GM19351 (cell line): ENCODE results near the gene MT1M.
"Not testable (repeated sequence)": the region's sequence is repeated elsewhere in the genome, so short reads cannot be mapped to it uniquely, and the experiment has no call there.

Source experiments
- ATAC-seq: cut with Tn5 transposase; IDR thresholded peaks from one replicate; pipeline ENCODE4 v1.9.1; 2021; ENCODE audit warnings: mild to moderate bottlenecking, moderate library complexity; ENCODE audit not compliant: unreplicated experiment

MT1M gene

DNA sequence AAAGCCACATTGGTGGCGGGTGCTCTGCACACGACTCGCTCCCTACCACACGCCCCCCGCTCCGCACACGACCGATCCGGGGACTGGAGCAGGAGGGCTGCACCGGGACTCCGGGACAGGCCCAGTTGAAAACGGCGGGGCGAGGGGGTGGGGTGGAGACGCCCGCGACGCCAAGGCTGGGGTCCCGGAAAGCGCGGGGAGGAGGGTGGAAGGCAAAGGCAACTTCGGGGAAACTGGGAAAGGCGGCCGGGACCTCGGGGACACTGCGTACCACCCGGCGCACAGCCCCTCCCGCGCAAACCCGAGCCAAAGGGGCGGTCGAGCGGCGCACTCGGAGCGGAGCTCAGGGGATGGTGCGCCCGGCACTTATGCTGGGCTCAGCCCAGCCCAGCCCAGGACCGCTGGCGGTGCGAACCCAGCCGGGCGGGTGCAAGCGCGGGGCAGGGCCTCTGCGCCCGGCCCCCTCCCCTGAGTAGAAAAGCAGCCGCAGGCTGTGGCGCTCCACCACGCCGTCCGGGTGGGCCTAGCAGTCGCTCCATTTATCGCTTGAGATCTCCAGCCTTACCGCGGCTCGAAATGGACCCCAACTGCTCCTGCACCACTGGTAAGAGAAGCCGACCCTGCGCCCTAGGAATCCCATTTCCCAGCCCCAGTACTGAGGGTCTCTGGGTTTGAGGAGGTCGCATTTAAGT lies at the start of gene MT1M:
TSS of gene MT1M (plus strand) at position 504 of the 692 bp plus-strand sequence. CDS start at position 577, 73 bp downstream.
- no peak for ATAC-seq

DNA sequence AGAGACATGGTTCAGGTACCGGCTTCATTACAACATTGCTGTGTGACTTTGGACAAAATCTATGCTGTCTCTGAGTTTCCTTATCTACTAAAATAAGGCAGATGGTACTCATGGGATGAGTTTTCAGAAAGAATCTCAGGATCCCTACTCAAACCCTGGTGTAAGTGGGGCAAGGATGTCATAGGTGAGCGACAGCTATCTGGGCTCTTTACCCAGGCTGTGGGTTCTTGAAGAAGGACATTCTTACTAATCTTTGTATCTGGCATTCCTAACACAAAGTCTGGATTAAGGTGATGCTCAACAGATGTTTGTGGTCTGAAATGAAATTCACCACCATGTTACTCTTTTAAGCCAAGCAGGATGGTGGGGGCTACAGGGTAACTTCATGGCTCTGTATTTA lies 49.5 kb upstream of the MT1M start:
- not testable (repeated sequence) for ATAC-seq

DNA sequence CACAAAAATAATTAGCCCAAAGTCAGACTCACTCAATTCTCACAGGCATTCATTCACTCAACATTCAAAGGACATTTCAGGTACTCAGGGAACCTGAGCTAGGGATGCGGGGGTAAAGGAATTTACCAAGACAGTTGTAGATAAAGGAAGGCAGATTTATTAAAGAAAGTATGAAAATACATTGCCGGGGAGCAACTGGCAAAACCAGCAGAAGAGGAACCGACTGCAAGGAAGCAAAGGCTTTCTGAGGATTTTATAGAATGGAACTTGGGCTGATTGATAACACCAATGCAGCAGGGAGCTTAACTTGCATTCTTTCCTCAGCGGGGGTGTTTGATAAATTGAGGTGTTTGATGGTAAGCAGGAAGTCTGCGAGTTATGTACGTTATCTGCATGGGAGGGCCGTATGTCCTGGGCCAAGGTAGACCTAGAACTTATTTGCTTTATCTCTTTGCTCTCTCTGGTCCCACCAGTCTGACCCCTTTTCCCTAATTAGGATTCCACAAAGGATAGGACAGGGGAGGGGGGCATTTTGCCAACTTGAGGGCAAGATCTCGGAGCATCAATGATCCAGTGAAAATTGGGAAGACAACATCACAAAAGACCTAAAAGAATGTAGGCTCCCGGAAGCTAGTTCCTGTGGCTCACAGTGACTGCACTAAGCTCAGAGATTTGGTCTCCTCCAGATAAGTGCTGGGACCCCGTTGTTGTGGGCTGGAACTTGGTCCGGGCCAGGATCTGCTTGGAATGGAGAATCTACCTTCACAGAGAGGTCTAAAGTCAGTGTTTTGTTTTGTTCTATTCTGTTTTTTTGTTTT lies 48.9 kb upstream of the MT1M start:
- ATAC-seq: no peak

DNA sequence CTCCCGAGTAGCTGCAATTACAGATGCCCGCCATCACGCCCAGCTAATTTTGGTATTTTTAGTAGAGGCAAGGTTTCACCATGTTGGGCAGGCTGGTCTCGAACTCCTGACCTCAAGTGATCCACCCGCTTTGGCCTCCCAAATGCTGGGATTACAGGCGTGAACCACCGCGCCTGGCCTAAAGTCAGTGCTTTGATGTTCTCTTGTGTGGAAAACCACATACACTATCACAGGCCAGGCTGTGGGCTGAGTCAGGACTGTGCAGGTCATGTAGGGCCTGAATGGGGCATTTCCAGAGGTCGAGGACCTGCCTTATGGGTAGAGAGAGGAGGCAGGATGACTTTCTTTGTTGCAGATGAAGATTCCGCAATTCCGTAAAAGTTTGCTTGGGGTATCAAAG lies 48.2 kb upstream of the MT1M start:
- no peak for ATAC-seq

DNA sequence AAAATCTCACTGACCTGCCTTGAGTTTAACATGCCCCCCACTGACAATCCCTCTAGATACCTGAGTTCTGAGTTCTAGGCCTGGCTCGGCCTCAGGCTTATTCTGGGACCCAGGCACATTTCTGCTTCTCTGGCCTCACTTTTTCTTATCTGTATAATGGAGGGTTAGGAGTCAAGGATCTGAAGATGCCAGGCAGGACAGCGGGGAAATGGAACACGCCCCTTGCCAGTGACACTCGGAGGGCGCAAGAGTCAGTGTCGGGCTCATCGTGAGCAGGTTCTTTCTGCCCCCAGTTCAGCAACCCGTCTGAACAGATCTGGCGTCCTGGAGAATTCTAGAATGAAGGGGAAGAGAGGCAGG lies 43.7 kb upstream of the MT1M start:
- ATAC-seq: no peak

DNA sequence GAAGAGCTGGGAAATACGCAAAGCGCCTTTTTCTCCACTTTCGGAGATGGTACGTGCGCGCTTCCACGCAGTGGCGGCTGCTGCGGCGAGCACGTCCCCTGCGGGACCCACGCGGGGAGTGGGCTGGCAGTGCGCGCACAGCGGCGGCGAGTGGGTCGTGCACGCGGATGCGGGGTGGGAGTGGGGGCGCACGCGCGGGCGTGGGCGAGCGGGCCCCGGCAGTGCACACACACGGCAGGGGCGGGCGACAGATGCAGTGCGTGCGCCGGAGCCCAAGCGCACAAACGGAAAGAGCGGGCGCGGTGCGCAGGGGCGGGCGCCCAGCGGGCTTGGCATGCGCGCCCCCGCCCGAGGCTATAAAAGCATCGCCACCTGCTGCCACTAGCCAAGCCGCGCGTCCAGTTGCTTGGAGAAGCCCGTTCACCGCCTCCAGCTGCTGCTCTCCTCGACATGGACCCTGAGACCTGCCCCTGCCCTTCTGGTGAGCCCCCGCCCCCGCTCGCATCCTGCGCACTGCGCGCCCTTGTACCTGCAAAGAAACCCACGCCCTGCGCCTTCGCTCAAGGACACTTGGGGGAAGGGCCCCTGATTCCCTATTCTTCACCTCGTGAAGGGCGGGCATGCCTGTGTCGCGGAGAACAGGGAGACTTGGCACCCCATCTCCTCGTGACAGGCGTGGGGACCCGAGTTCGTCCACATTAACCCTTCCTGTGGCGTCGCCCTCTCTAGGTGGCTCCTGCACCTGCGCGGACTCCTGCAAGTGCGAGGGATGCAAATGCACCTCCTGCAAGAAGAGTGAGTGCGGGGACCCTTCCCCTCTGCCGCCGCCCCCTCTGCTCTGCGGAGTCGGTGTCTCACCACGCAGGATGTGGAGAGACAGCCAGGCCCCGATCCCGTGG lies 43.1 kb upstream of the MT1M start, which contains the start of gene MT3:
TSS of gene MT3 (plus strand) at position 388 of the 899 bp plus-strand sequence. CDS start at position 451, 63 bp downstream.
- no peak for ATAC-seq

DNA sequence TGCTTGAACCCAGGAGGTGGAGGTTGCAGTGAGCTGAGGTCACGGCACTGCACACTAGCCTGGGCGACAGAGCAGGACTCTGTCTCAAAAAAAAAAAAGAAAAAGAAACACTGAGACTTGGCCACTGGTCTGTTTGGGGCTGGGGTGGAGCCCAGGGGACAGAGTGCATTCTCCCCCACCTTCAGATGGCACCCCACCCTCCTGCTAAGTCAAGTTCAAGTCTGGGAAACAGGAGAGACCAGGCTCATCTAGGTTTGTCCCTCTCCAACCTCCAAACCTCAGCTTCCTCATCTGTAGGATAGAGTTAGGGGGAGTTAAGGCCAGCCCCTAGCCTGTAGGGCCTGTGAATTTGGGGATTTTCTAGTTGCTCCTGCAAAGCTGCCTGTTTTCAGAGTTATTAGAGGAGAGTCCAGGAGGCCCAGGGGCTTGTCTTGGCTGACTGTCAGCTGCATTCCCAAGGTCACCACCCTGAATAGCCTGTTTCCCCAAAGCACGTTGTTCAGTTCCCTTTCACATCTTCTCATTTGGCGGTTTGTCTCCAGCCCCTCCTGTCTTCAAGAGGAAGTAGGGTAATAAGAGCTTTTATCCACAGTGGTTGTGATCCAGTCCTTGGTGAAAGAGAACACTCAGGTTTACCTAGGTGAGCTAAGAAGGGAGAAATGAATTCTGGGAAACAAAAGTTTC lies 40.9 kb upstream of the MT1M start:
- ATAC-seq: no peak

DNA sequence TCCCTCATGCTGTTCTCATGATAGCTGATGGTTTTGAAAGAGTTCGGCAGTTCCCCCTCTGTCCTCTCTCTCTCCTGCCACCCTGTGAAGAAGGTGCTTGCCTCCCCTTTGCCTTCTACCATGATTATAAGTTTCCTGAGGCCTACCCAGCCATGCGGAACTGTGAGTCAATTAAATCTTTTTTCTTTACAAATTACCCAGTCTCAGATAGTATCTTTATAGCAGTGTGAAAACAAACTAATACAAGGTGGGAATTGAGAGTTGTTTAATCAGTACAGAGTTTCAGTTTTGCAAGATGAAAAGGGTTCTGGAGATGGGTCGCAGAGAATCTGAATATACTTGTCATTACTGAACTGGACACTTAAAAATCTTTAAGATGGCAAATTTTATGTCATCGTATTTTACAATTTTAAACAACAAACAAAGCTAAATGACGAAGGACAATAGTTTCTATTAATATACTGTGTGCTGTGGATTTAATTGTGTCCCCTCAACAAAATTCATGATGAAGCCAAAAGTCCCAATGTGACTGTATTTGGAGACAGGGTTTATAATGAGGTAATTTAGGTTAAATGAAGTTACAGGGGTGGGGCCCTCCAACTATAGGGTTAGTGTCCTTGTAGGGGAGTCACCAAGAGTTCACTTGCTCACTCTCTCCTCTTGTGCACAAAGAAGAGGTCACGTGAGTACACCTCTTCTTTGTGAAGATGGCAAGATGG lies 38.7 kb upstream of the MT1M start:
- ATAC-seq: no peak

DNA sequence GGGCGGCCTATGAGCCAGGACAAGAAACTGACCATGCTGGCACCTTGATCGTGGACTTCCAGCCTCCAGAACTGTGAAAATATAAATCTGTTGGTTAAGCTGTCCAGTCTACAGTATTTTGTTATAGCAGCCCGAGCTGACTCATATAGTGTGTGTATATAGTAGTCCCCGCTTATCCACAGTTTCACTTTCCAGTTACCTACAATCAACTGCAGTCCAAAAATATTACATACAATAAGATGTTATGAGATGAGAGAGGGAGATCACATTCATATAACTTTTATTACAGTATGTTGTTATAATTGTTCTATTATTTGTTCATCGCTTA lies 38.2 kb upstream of the MT1M start:
- no peak for ATAC-seq

DNA sequence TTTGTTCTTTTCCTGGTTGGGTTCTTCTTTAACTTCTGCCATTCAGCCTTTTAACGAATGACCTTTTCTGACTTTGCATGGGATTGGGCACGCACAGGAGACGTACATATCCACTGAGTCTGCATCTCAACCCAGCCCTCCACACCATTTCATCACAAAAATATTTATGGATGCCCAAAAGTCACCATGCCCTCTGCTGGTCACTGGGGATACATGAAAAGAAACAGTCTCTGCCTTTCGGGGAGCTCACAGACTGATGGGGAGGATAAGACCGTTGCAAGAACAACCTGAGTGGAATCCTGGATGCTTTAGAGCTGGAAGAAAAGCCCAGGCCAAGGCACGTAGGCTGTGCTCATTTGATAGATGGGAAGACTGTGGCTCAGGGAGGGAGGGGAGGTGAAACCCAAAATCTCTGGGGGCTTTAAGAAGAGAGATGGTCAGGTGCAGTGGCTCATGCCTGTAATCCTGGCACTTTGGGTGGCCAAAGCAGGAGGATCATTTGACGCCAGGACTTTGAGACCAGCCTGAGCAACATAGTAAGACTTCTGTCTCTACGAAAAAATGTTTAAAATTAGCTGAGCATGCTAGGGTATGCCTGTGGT lies 32.0 kb upstream of the MT1M start:
- no peak for ATAC-seq

DNA sequence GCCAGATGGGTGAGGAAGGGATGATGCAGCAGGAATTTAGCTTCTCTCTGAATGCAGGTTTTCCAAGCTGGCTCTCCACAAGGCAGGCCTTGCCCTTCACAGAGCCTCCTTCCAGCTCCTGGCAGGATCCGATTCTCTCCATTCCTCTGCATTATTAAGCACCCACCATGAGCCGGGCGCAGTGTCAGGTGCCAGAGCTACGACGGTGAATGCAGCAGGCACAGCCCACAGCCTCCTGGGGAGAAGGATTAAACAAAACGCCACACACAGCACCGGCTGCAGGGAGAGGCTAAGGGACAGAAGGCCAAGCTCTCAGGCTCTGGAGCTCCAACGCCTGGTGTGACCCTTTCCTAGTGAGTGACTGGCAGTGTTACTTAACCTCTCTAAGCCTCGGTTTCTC lies 31.1 kb upstream of the MT1M start:
- no peak for ATAC-seq

DNA sequence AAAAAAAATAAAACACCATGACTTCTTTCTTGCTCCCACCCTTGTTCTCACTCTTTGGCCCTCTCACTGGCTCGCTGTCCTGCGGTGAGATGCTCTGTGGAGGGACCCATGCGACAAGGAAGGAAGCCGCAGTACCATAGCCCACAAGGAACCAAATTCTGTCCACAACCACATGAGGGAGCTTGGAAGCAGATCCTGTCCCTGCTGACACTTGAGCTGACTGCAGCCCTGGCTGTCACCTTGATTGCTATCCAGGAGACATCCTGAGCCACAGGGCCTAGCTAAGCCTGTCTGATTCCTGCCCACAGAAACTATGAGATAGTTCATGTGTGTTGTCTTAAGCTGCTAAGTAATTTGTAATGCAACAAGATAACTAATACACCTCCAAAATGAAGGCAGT lies 28.9 kb upstream of the MT1M start:
- no peak for ATAC-seq

DNA sequence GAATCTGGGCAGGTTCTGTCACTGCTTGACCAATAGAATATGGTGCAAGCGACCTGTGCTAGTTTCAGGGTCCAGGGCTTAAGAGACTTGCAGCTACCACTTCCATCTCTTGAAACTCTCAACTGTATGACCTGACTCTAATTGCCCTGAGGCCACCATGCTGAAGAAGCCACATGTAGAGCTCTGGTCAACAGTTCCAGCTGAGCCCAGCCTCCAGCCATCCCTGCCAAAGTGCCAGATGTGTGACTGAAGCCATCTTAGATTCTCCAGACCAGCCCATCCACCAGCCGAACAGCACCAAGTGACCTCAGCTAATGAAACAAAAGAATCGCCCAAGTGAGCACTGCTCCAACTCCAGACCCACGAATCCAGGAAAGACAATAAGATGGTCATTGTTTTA lies 27.5 kb upstream of the MT1M start:
- ATAC-seq: no peak

DNA sequence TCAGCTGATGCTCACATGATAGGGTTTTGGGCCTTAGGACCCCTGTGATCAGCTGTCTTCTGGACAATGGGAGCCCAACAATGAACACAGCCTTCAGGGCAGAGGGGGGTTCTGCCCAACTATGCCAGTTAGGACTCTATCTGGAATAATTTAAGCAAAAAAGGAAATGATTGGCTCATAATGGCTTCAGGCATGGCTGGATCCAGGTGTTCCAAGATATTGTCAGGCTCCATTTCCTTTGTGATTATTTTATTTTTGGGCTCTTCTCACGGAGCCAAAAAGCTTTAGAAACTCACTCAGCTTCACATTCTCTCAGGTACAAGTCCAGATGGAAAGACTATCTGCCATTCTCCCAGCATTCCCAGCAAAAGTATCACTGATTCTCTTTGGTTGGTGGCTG lies 27.0 kb upstream of the MT1M start:
- ATAC-seq: no peak

DNA sequence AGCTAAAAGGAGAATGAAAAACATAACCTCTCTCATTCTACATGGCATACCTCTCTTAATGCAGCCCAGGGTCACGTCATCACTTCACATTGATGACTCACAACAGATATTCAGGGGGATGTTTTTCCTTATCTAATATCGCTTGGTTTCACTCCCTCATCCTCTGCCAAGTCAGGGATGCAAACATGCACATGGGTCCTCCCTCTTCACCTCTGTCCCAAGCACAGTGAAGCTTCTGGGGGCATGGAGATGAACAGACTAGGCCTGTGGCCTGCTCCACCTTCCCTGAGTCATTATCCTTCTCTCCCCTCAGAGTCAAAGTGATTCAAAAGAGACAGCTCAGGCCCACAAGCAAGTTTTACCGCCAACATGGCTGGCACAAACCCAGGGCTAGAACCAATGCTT lies 26.4 kb upstream of the MT1M start:
- ATAC-seq: no peak

DNA sequence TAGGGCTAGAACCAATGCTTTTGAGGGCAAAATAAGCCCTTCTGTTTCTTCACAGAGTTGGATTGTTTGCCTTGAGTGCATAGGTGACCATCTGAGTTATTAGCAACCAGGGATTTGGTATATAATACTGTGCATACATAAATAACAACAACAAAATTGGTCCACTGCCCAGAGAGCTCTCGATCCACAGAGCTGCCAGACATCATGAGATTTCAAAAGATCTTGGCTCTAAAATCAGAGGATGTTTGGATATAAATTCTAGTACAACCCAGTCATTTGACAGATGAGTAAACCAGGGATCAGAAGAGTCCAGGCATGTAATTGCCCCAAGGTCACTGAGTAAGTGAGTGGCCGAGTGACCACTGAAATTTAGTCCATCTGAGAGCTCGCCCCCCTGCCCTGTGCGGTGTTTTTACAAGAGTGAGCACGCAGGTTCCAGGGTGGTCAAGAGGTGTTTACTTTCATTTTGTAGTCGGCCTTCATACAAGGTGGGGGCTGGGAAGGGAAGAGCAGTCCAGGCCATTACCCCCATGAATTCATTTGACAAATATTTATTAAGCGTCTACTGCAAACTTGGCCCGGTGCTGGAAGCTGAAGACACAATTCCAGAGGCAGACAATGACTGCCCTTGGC lies 25.9 kb upstream of the MT1M start:
- ATAC-seq: no peak

DNA sequence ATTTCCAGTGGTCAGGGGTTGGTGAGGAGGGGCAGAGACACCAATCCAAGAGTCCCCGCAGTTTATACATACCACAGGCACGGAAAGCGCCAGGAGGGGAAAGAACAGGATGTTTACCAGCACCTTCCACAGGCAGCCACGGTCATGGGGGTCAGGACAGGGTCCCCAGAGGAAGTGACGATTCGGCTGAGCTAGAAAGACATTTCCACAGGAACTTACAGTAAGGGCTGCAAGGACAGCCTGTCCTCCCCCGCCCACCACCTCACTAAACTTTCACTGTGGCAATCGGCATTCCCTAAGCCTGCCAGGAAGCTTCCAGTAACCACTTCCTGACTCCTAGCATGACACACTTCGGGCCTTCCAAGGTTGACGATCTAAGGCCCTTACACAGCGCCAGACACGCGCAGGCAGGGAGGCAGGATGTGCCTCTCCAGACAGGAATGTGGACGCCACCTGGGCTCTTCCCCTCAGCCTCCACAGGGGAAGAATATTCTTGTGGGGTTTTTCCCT lies 25.3 kb upstream of the MT1M start:
- no peak for ATAC-seq

DNA sequence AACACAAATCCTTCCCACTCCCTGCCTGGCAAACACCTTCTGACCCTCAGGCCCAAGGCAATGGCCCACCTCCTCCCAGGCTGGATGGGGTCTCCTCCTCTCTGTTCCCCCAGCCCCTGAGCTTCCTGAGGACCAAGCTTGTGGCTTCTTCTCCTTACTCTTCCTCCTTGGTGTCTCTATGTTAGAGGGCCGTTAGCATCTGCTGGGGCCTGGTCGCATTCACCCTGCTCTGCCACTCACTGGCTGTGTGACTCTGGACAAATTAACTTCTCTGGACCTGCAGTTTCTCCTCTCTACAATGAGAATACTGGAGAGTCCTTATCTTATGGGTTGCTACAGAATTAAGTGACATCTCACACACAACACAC lies 24.8 kb upstream of the MT1M start:
- no peak for ATAC-seq
